CD4-positive, alpha-beta T cell treated with Interleukin-12 subunit alpha and Interleukin-12 subunit beta, for 1 hour (primary cell): ENCODE results near the gene GLP2R.

Experiments
- DNase-seq: peaks from one replicate; pipeline ENCODE4 v3.0.0-alpha.2; 2020

Gene GLP2R

DNA sequence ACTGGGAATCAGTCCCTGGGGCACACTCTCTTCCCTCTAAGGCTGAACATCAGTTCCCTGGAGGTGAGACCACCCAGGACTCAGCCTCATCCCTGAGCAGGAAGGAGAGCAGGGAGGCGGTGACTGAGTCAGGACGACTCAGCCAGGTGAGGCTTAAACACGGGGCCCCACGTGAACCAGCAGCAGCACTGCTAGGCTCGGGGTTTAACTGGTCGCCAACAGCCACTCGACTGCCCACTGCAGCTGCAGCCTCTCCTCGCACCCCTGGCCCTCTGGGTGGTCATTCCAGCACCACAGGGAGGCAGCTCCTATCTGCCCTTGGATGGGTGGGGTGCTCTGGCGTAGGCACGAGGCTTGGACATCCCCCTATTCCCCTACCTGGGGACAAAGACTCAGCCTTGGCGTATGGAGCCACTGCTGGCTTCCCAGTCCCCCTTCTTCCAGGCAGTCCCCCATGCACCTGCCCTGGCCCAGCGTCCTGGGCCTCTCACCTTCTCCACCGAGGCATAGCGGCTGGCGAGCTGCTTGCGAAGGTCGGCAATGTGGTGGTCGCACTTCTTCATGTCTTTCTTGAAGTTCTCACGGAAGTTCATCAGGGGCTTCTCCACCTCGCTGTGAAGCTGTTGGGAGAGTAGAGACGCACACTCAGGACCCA, 100.6 kb downstream of the GLP2R start:
- no peak for DNase-seq

DNA sequence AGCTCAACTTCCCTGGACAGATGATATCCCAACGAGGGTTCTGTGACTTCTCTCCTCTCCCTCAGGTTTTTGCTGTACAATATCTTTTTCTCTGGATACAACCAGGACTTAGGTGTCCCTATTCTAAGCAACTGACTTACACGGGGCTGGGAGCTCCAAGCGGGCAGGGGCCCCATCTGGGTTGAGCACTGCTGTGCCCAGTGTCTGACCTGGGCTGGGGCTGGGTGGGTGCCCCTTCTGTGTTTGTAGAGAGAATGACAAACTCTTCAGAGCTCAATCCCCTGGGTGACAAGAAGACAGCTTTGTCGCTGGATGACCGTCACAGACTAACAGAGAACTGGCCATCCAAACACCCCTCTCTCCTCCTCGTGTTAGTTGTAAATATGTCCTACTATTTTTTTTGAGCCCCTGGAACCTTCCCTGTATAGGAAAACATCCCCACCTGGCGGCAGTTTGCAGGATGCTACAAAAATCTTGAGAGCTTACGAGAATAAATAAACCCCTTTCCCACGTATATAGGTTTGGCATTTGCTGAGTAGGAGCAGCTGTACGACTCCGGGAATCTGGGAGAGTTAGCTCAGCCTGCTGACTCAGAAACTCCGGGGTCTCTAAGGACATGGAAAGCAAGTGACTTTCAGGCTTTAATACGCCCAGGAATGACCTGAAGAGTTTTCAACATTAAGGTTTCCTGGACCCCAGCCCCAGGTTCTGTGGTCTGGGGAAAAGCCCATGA, 103.0 kb downstream of the GLP2R start:
- no peak for DNase-seq

DNA sequence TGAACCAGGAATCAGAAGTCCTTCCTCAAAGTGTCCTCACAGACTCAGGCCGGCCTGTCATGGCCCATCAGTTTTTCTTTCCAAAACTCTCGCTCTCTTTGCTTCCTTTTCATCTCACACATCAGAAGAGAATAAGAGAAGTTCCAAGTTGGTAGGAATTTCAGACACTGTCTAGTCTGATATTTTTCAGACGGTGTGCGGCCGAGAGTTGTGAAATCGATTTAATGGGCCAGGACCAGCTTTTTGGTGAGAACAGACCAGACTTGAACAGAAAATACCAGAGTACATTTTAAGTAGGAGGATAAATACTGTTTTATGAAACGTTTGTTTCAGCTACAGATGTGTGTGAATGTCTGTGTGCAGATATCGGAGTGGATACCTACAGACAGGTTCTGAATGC, 104.1 kb downstream of the GLP2R start:
- no peak for DNase-seq

DNA sequence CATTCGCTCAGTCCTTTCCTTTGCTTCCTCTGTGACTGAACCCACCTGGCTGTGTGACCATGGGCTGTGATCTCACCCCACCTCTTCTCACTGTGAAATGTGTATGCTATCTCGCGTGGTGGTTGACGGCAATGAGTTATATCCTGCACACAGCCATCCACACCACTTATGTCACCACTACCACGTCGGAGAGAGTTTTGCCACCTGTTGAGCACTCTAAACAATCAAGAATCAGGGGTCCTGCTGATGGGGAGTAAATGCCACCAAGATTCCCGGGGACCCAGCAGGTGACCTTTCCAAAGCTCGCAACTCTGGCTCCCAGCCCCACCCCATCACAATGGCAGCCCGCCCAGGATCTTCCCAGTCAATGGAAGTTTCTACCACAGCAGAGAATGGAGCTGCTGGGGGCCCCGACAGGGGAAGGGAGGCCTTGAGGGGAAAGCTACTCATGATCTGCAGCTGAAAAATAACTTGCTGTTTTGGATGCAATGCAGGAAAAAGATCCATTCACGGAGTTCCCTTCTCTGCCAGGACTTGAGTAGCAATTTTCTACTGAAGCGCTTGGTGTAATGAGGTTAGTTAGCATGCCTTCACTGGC, 105.5 kb downstream of the GLP2R start:
- no peak for DNase-seq

DNA sequence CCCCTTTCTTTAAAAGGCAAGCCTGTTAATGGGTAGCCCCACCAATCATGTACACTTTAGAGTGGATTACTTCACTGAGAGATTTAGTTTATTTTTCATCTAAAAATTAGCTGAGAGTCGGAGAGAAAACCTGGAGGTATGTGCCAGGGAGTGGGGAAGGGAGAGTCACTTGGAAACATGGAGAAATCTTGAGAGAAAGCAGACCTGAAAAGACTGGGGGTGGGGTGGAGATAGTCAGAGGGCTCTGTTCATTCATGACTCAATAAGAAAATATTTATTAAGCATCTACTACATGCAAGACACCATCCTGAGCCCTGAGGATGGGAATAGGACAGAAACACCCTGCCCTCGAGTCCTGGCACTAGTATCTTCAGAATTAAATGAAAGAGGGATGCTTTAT, 106.8 kb downstream of the GLP2R start:
- DNase-seq, result no peak

DNA sequence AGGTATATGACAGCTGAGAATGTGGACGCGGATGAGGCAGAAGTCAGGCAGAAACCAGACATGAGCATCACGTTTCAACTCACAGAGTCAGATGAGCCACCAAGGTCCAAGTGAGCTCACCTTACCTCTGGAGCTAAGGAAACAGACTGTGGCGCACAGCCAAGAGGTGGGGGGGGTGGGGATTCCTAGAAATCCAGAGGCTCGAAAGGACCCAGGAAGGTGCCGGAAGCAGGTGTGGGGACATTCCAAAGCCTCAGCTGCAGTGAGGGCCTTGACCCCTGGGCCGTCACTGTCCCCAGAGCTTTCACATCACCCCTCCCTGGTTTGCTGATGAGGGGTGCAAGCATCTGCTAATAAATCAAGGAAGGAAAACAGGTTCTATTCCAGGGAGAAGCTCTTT, 108.6 kb downstream of the GLP2R start:
- DNase-seq, result no peak

DNA sequence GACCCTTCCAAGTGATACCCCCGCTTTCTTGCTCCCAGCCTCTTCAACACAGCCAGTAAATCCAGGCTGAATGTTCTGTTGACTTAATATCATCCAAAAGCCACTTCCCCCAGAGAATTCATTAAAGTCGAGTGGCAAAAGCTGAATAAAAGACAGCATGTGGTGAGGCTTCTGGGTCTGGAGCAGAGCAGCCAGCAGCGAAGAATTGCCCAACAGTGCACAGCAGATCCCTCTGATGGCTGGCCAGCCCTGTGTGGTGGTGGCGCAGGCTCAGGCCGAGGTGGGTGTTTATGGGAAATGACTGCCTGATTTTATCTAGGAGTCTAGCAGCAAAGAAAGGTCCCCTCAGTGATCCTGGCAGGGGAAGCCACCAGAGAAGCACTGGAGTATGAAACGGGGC, 109.7 kb downstream of the GLP2R start:
- DNase-seq, result no peak

DNA sequence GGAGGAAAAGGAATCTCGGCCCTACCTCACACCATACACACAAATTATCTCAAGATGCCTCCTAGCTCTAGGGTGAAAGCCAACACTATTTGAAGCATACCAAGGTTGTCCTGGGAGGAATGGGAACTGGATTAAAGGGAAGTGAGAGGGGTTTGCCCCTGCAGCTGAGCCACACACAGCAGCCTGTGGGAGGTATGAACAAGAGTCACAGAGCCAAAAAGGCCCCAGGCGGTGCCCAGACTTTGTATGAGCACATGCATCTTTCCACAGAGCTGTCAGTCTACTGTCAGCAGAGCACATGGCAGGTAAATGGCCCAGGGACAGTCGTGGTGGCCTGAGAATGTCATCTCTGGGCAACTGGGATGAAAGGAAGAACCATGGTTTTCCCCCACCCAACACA, 110.4 kb downstream of the GLP2R start:
- DNase-seq, result no peak

DNA sequence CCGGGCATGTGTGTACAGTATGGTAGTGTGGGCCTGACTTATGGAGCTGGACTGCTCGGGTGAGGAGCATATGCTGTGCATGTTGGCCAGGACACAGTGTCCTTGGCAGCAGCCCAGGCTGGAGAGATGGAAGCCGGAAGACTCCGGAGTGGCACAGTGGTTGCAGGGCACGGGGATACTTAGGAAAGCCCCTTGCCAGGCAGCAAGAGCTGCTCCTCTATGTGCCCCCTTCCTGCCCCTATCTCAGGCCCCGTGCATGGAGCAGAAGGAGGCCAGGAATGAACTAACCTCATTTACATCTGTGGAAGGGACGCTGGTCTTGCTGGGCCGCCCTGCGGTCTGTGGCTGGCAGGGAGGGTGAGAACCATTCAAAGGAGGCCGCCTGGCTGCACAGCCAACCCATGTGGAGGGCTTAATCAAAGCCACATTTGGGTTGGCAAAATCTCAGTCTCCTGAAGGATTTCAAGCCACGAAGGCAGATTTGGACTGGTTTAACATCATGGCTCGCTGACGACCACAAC, 111.6 kb downstream of the GLP2R start:
- DNase-seq, result no peak

DNA sequence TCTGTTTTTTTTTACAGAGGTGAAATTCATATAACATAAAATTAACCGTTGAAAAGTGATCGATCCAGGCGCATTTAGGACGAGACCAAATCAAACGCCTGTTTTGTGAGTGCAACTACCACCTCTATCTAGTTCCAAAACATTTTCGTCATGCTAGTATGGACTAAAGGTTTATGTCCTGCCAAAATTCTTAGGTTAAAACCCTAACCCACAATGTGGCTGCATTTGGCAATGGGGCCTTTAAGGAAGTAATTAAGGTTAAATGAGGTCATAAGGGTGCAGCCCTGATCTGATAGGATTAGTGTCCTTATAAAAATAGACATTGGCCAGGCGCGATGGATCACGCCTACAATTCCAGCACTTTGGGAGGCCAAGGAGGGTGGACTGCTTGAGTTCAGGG, 112.2 kb downstream of the GLP2R start:
- DNase-seq, result no peak

DNA sequence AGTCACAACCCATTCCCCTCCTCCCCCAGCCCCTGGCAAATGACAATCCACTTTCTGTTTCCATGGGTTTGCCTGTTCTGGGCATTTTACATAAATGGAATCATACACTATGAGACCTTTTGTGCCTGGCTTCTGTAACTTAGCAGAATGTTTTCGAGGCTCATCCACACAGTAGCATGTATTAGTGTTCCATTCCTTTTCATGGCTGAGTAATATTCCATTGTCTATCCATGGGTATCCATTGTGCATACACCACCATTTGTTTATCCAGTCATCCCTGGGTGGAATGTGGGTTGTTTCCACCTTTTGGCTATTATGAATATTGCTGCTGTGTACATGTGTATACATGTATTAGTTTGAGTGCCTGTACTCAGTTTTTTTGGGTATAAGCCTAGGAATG, 113.0 kb downstream of the GLP2R start:
- DNase-seq, result no peak

DNA sequence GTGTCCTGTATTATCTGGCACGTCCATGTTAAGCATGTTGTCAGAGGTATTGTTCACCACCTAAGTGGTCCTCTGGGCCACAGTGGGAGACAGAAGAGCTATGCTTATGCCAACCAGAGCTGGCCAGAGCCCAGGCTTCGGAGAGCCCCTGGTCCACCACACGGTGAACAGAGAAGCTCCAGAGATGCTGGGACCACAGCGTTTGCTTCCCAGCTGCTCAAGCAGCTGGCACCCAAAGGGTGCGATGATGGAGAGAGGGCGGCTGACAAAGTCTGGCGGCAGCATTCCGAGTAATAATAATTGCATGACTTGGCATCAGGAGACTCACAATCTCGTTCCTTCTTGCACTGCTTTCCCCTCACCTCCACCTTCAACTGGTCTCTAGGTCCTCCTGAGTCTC, 115.1 kb downstream of the GLP2R start:
- DNase-seq, result no peak

DNA sequence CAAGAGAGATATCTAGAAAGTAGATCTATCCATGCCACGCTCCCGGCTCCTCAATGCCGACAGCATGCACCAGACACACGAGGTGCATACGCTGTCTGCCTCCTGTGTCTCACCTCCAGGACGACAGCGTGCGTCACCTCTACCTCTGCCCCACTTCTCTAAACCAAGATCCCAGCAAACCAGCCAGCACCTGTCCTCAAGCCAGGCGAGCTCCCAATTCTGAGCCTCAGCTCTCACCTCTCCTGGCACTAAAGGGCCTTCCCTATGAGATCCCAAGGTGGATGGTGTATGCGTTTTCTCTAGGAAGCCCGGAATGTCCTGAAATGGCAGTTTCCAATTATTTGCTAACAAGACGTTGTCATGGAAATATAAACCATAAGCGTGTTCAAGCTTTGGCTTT, 115.6 kb downstream of the GLP2R start:
- DNase-seq, result no peak
